HG03342 (cell line): ENCODE measurements around the gene CHADL.

ENCODE experiments used
- ATAC-seq: cut with Tn5 transposase; IDR thresholded peaks from one replicate; pipeline ENCODE4 v1.9.1; 2021; ENCODE audit warnings: mild to moderate bottlenecking, moderate library complexity; ENCODE audit not compliant: unreplicated experiment

Gene CHADL

DNA sequence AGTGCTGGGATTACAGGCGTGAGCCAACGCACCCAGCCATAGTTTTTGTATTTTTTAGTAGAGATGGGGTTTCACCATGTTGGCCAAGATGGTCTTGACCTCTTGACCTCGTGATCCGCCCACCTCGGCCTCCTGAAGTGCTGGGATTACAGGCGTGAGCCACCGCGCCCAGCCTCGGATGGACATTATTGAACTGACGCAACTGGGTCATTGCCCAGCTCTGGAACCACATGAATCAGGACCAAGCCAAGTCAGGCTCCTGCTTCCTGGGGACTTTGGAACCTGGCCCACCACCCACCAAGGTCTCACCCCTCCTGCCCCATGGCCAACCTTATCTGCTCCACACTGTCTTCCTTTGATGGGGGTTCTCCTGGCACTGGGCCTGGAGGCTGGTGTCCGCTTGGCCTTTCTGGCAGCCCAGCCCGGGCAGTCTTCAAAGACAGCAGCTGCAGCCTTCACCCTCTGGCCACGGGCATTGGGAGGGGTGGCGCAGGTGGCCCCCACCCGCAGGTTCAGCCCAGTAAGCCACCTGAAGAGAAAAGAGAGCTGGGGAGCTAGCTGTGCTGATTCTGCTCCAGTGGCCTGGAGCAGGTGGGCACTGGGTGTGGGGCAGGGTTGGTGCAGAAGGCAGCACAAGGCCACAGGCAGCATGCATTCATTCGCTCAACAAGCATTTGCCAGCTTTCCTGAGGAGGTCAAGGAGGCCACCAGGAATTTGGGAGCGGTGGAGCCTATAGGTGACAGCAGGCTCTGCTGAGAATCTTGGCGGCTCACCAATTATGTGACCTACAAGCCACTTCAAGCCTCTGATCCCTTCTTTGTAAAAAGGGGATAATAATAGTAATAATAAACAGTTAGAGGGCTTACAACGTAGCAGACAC lies 5.7 kb downstream of the CHADL start:
- no peak for ATAC-seq

- ATAC-seq, result no peak
Observed at GRCh38 chr22:41231369-41231768, 9.4 kb downstream of the CHADL start.

GRCh38 chr22:41230401-41230785 lies 10.3 kb downstream of the CHADL start:
- ATAC-seq, result no peak

DNA sequence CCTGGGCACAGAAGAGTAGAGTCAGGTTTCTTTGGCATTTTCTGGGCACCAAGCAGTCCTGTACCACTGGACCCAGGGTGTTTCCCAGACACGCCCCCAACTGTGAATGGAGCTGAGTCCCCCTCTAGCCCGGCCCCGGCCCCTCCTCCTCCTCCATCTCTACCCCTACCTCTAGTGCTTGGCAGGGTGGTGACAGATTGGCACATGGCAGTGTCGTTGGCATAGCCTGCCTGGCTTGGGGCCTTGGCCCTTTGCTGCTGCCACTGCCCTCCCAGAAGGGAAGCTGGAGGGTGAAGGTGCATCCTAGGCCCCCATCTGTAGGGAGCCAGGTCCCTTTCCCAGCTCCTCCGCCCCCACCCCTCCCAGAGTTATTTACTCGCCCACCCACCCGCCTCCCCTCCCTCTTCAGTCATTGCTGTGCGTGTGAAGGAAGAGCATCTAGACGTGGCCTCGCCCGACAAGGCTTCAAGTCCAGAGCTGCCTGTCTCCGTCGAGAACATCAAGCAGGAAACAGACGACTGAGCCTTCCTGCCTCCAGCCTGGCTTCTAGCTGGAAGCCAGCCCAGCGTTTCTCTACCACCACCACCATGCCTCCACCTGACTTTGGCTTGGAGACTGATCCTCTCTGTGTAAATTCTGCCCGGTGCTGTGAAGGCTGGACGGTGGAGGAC lies 10.9 kb downstream of the CHADL start:
- ATAC-seq, result no peak

- no peak for ATAC-seq
Observed at GRCh38 chr22:41229215-41229614, 11.5 kb downstream of the CHADL start.

- no peak for ATAC-seq
Observed at GRCh38 chr22:41226723-41227655, 13.7 kb downstream of the CHADL start.

- ATAC-seq, result no peak
Observed at GRCh38 chr22:41223535-41223934, 17.2 kb downstream of the CHADL start.

GRCh38 chr22:41222846-41223507 lies 17.8 kb downstream of the CHADL start:
- no peak for ATAC-seq

DNA sequence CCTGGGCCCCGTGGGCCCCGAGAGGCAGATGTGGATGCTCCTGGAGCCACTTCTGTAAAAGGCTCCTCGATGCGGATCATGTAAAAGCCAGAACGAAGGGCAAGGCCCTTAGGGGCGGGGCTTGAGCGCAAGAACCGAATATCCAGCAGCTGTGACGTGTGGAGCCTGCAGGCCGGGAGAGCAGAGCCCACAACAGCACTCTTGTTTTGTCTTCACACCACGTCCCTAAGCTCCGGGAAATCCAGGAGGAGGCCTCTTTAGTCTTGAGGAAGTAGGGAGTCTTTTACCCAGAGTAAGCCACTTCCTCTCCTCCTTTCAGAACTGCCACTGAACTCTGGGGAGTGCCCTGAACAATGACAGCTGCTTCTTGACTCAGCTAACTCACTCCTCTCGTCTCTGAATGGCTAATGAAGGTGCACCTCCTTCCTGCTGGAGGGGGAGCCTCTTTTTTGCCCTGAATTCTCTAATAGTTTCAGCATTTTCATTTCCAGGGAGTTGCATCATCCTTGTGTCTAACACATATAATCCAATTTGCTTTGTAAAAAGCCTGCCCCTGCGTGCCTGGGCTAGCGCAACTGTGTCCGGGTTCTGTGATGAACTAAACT lies 23.1 kb downstream of the CHADL start:
- no peak for ATAC-seq

GRCh38 chr22:41216984-41217383 lies 23.7 kb downstream of the CHADL start:
- ATAC-seq, result no peak

DNA sequence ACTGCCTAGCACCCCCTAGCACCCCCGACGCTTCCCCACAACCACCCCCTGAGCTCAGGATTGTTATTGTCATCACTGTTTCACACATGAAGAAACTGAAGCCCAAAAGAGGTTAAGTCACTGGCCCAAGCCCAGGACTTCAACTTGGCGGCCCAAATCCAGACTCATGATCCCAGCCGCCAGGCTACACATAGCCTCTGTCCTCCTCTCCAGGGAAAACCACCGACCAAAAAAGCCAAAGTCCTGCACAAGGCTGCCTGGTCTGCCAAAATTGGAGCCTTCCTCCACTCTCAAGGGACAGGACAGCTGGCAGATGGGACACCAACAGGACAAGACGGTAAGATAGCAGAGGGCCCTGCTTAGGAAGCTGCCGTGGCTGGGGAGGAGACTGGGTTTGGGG lies 24.8 kb downstream of the CHADL start:
- no peak for ATAC-seq

GRCh38 chr22:41215409-41215808 lies 25.3 kb downstream of the CHADL start:
- ATAC-seq, result no peak

DNA sequence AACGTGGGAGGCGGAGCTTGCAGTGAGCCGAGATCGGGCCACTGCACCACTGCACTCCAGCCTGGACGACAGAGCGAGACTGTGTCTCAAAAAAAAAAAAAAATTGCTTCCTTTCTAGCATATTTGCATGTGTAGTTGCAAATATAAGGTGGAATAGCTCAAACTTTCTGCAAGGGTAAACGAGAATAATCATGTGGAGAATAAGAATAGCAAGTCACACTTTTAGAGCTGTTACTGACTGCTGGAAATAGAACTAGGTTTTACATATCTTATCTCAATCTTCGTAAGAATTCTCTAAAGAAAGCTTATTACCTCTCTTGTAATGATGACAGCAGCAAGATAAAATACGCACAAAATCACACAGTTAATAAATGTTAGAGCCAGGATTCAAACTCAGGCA lies 34.0 kb downstream of the CHADL start:
- ATAC-seq, result no peak

- ATAC-seq, result peak; percentile 94
Observed at GRCh38 chr22:41204992-41205900, 35.5 kb downstream of the CHADL start, which contains the start of gene L3MBTL2. TSS of gene L3MBTL2 (plus strand) at chr22:41205312. CDS start at chr22:41205363, 51 bp downstream.

GRCh38 chr22:41204066-41204465 lies 36.7 kb downstream of the CHADL start:
- no peak for ATAC-seq

- no peak for ATAC-seq
Observed at GRCh38 chr22:41203118-41203517, 37.6 kb downstream of the CHADL start.

DNA sequence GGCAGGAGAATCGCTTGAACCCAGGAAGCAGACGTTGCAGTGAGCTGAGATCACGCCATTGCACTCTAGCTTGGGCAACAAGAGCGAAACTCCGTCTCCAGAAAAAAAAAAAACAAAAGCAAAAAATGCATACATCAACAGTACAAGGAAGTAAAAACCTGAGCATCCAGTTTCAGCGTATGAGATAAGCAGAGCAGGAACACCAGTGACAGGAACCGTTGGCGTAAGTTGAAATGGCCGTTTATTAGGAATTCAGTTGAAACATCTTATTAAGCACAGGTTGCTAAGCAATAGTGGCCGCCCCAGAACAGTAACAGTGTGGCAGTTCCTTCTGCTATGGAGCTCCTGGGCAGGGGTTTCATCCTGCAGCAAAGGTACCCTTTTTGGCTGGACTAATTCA lies 39.6 kb downstream of the CHADL start:
- ATAC-seq, result no peak

DNA sequence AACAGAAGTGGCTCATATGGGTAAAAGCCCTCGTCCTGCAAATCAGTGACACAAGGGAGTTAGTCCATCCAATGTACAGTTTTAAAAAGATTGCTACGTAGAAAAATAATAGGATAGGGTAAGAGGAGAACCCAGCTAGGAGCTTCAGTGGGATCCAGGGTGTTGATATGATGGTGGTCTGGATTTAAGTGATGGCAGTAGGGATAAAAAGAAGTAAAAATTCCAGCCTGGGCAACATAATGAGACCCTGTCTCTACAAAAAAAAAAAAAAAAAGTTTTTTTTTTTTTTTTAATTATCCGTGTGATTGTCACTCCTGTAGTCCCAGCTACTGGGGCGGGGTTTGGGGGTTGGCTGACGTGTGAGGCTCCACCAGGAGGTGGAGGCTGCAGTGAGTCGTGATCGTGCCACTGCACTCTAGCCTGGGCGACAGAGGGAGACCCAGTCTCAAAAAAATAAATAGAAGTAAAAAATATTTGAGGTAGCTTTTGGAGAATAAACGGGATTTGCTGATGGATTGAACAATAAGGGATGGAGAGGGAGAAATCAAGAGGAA lies 42.6 kb downstream of the CHADL start:
- no peak for ATAC-seq
